Measurements from ENCODE around the gene SUGCT. TPM values are rescaled to one million over a fixed set of nuclear protein-coding genes. Genes with fewer than 3 reads are reported as not detected.
A peak's percentile ranks its signal among the peaks of the same experiment; 100 is the strongest.

Gene SUGCT
- total RNA-seq, 2 experiments from 2014 or later: 0.95 to 1.2 TPM

GRCh38 chr7:40644454-40645188, 509.8 kb downstream of the SUGCT start:
- Histone ChIP-seq H3K4me1 (ENCODE audit: insufficient read depth, low read length) (peaks cover 3% of the 10 kb centered on the region), H3K36me3 (ENCODE audit: insufficient read depth, low read length) (no peaks in the 10 kb centered on the region), H3K4me3 (ENCODE audit: low read length) (no peak overlapping the region), H3K9me3 (ENCODE audit: control insufficient read depth in 1 of 2, insufficient read depth in 1 of 2, low read length in 2 of 2) (peaks cover 0 to 4% of the 10 kb centered on the region in 2 experiments), H3K27ac (ENCODE audit: low read depth in 1 of 2, low read length in 2 of 2) (no peak overlapping the region), H3K27me3 (ENCODE audit: control insufficient read depth in 1 of 2, insufficient read depth in 2 of 2, low read length in 2 of 2) (no peaks in the 10 kb centered on the region)
- Mint-ChIP-seq H3K27ac (no peak overlapping the region), H3K4me3 (no peak overlapping the region), H3K4me1 (ENCODE audit: low read depth) (no peaks in the 10 kb centered on the region), H3K27me3 (no peaks in the 10 kb centered on the region), H3K36me3 (ENCODE audit: low read depth) (no peaks in the 10 kb centered on the region), H3K9me3 (no peaks in the 10 kb centered on the region)
- TF ChIP-seq CTCF (IDR thresholded peaks at IDR 0.05): no peak
- DNase-seq: peak in 1 of 14 experiments; percentile 2
- ChIA-PET POLR2A (no interaction called here), CTCF (no interaction called here)
- intact Hi-C loops (cut with DNase I, micrococcal nuclease): no loop called here
- no peak for ATAC-seq (ENCODE audit: poor library complexity)

DNA sequence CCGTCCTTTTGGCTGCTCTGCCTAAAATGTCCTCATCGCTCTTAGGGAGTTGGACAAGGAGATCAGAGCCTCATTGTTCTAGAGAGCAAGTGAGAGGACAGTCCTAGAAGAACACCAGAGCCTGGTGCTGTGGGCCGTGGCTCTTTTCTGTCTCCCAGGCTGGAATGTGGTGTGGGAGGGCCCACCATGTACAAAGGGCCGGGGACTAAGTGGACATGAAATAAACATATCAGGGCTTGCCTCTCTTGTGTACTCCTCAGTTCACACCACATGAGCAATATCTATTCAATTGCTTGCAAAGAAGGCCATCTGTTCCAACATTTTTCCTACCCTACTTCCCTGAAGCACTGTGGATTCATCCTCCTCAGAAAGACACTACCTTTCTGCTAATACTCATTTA, 510.4 kb downstream of the SUGCT start:
- no peaks in the 10 kb centered on the region for H3K4me1 Mint-ChIP-seq (ENCODE audit: low read depth)
- no peak overlapping the region for H3K4me3 Mint-ChIP-seq
- H3K27me3 ChIP-seq (ENCODE audit: control insufficient read depth in 1 of 2, insufficient read depth in 2 of 2, low read length in 2 of 2): no peaks in the 10 kb centered on the region
- peaks cover 3% of the 10 kb centered on the region for H3K4me1 ChIP-seq (ENCODE audit: insufficient read depth, low read length)
- H3K9me3 Mint-ChIP-seq: no peaks in the 10 kb centered on the region
- H3K4me3 ChIP-seq (ENCODE audit: low read length): no peak overlapping the region
- H3K36me3 Mint-ChIP-seq (ENCODE audit: low read depth): no peaks in the 10 kb centered on the region
- no peak overlapping the region for H3K27ac Mint-ChIP-seq
- ChIA-PET CTCF (no interaction called here), POLR2A (no interaction called here)
- intact Hi-C loops (cut with DNase I, micrococcal nuclease): no loop called here
- H3K36me3 ChIP-seq (ENCODE audit: insufficient read depth, low read length): no peaks in the 10 kb centered on the region
- no peak for TF ChIP-seq CTCF (IDR thresholded peaks at IDR 0.05)
- H3K27me3 Mint-ChIP-seq: no peaks in the 10 kb centered on the region
- peaks cover 0 to 4% of the 10 kb centered on the region in 2 experiments for H3K9me3 ChIP-seq (ENCODE audit: control insufficient read depth in 1 of 2, insufficient read depth in 1 of 2, low read length in 2 of 2)
- ATAC-seq (ENCODE audit: poor library complexity): no peak
- no peak for DNase-seq
- H3K27ac ChIP-seq (ENCODE audit: low read depth in 1 of 2, low read length in 2 of 2): no peak overlapping the region

DNA sequence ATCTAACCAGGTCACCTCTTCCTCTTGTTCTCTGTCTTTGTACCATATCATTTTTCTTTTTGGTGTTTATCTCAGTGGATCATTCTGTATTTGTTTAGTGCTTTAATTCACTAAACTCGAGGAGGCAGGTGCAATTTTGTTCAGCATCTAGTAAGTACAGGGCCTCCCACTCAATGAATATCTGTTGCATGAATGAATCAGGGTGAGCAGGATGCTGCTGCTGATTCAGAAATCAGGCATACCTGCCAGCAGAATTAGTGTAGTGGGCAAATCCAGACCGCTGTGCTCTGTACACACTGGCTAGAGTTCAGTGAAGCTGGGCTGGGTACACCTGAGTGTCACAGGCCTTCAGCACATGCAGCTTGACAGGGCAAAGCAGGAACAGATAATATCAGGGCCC, 511.9 kb downstream of the SUGCT start:
- intact Hi-C loops (cut with DNase I, micrococcal nuclease): no loop called here
- peaks cover 3% of the 10 kb centered on the region for H3K4me1 ChIP-seq (ENCODE audit: insufficient read depth, low read length)
- H3K9me3 Mint-ChIP-seq: peaks cover 4% of the 10 kb centered on the region
- H3K36me3 Mint-ChIP-seq (ENCODE audit: low read depth): no peaks in the 10 kb centered on the region
- H3K27ac ChIP-seq (ENCODE audit: low read depth in 1 of 2, low read length in 2 of 2): no peak overlapping the region
- CTCF ChIA-PET: no interaction called here
- H3K27ac Mint-ChIP-seq: no peak overlapping the region
- DNase-seq: no peak
- no peak overlapping the region for H3K4me3 ChIP-seq (ENCODE audit: low read length)
- no peaks in the 10 kb centered on the region for H3K27me3 ChIP-seq (ENCODE audit: control insufficient read depth in 1 of 2, insufficient read depth in 2 of 2, low read length in 2 of 2)
- POLR2A ChIA-PET: no interaction called here
- no peaks in the 10 kb centered on the region for H3K36me3 ChIP-seq (ENCODE audit: insufficient read depth, low read length)
- ATAC-seq (ENCODE audit: poor library complexity): no peak
- TF ChIP-seq CTCF (IDR thresholded peaks at IDR 0.05): no peak
- H3K4me3 Mint-ChIP-seq: no peak overlapping the region
- no peaks in the 10 kb centered on the region for H3K4me1 Mint-ChIP-seq (ENCODE audit: low read depth)
- H3K9me3 ChIP-seq (ENCODE audit: control insufficient read depth in 1 of 2, insufficient read depth in 1 of 2, low read length in 2 of 2): peaks cover 0 to 4% of the 10 kb centered on the region in 2 experiments
- H3K27me3 Mint-ChIP-seq: no peaks in the 10 kb centered on the region
